K562 (cell line): ENCODE results near the gene SLC16A1. TPM values are rescaled to one million over a fixed set of nuclear protein-coding genes. Genes with fewer than 3 reads are reported as not detected.
A peak's percentile ranks its signal among the peaks of the same experiment; 100 is the strongest.

Experiments
- ATAC-seq: fragments of 200-7000 bp; cut with Tn5 transposase; 3 replicates; pipeline ENCODE4 v1.9.1; 2020; ENCODE audit warnings: moderate library complexity
- BruUV-seq: library from RNA; stranded (reverse); fragments of 400-500 nt; replicated peaks from 2 replicates; lab custom pipeline; 2021; lab: Mats Ljungman, UMichigan
- CTCF ChIA-PET: fragments of 300-600 bp; formaldehyde crosslinking; extraction: SDS; loops from one replicate; lab custom pipeline; 2021; ENCODE audit warnings: low intra/inter-chr PET ratio; lab: Yijun Ruan, JAX
- POLR2A ChIA-PET: fragments of 300-600, 350-650 bp; sonication (Branson Sonifier 250); formaldehyde crosslinking; extraction: SDS; loops from one replicate; lab custom pipeline; 2021; ENCODE audit warnings: antibody characterized with exemption, inconsistent platforms; lab: Yijun Ruan, JAX
- DNase-seq, 4 experiments: peaks; one replicate each; pipeline versions ENCODE4 v3.0.0 to v3.0.0-alpha.2; 2011 to 2018; ENCODE audit warnings: low spot score in 3 of 4, mixed read lengths in 3 of 4; ENCODE audit errors: extremely low read depth in 1 of 4
- FAIRE-seq: peaks from 2 replicates; lab custom pipeline; 2011; peaks lifted over from hg19 to GRCh38; lab: Jason Lieb, UNC
- H2AFZ ChIP-seq: 2 replicates; pipeline ENCODE4 v1.6.0; 2011; ENCODE audit warnings: low read depth, low read length, control low read depth, inconsistent platforms
- H3K27ac ChIP-seq: fragments of 200-600 bp; 3 replicates; pipeline ENCODE4 v1.8.0; 2011; ENCODE audit warnings: low read depth, mild to moderate bottlenecking, control low read depth, inconsistent platforms, low read length, moderate library complexity, mixed read lengths; ENCODE audit errors: extremely low read depth
- H3K27me3 ChIP-seq, 2 experiments: fragments of 300-600 bp in 1 of 2; 2 replicates in 1 of 2; 3 replicates in 1 of 2; pipeline versions ENCODE4 v1.6.0 to v1.8.0; 2011; ENCODE audit warnings: inconsistent platforms in 2 of 2, low read length in 2 of 2, mild to moderate bottlenecking in 1 of 2, mixed read lengths in 1 of 2, moderate library complexity in 1 of 2; ENCODE audit not compliant: control insufficient read depth in 2 of 2, insufficient read depth in 2 of 2
- H3K36me3 ChIP-seq: fragments of 300-600 bp; 3 replicates; pipeline ENCODE4 v1.8.0; 2011; ENCODE audit warnings: mild to moderate bottlenecking, low read length, inconsistent platforms; ENCODE audit not compliant: control insufficient read depth, insufficient read depth
- H3K4me1 ChIP-seq, 2 experiments: fragments of 200-600 bp in 1 of 2; replicated peaks in 1 of 2; 2 replicates in 1 of 2; 3 replicates in 1 of 2; pipeline versions ENCODE4 v1.5.1 to v1.8.0; 2011; ENCODE audit warnings: inconsistent platforms in 2 of 2, low read length in 2 of 2, mild to moderate bottlenecking in 1 of 2, mixed read lengths in 1 of 2, moderate library complexity in 1 of 2; ENCODE audit not compliant: control insufficient read depth in 2 of 2, insufficient read depth in 2 of 2
- H3K4me2 ChIP-seq: 2 replicates; pipeline ENCODE4 v1.6.1; 2011; ENCODE audit warnings: low read length, control low read depth, inconsistent platforms, mixed read lengths; ENCODE audit not compliant: insufficient read depth
- H3K4me3 ChIP-seq: fragments of 200-600 bp; sonication (generic), shearing (Covaris generic); 2 replicates; pipeline ENCODE4 v1.5.1; 2016; ENCODE audit warnings: control low read depth, inconsistent platforms
- H3K79me2 ChIP-seq: fragments of 200-600 bp; 3 replicates; pipeline ENCODE4 v1.8.0; 2011; ENCODE audit warnings: low read length, inconsistent platforms; ENCODE audit not compliant: control insufficient read depth, insufficient read depth
- H3K9ac ChIP-seq, 2 experiments: 2 replicates each; pipeline versions ENCODE4 v1.6.0 to v1.6.1; 2011; ENCODE audit warnings: low read depth in 2 of 2, low read length in 2 of 2, control low read depth in 1 of 2, inconsistent platforms in 1 of 2, mild to moderate bottlenecking in 1 of 2, mixed read lengths in 1 of 2; ENCODE audit not compliant: insufficient read depth in 1 of 2
- H3K9me1 ChIP-seq: one replicate; pipeline ENCODE4 v1.6.0; 2011; ENCODE audit warnings: inconsistent platforms, mild to moderate bottlenecking, low read length, moderate library complexity; ENCODE audit not compliant: control insufficient read depth, insufficient read depth
- H3K9me3 ChIP-seq: replicated peaks from 2 replicates; pipeline ENCODE4 v1.5.1; 2011; ENCODE audit warnings: low read depth, low read length, inconsistent platforms; ENCODE audit not compliant: control insufficient read depth, insufficient read depth
- H4K20me1 ChIP-seq: replicated peaks from 2 replicates; pipeline ENCODE4 v1.6.1; 2011; ENCODE audit warnings: low read length, inconsistent platforms, mixed read lengths; ENCODE audit not compliant: control insufficient read depth, insufficient read depth
- CBFA2T3 ChIP-seq: fragments of 450-650 bp; IDR thresholded peaks from 2 replicates; pipeline ENCODE4 v1.6.1; 2017
- HBP1 ChIP-seq: fragments of 450-650 bp; formaldehyde crosslinking; IDR thresholded peaks from 2 replicates; pipeline ENCODE4 v1.4.0; 2022; ENCODE audit warnings: missing genetic modification characterization
- HIVEP1 ChIP-seq: fragments of 250-450 bp; sonication (Bioruptor Pico); IDR thresholded peaks from 2 replicates; pipeline ENCODE4 v1.4.0; 2020; ENCODE audit warnings: mild to moderate bottlenecking
- PBX2 ChIP-seq, 2 experiments: IDR thresholded peaks in 1 of 2; conservative IDR thresholded peaks in 1 of 2; 2 replicates each; pipeline ENCODE4 v1.6.1; 2016; ENCODE audit warnings: low read depth in 2 of 2, mild to moderate bottlenecking in 1 of 2, missing compliant biosample characterization in 1 of 2, missing genetic modification characterization in 1 of 2, moderate library complexity in 1 of 2
- PYGO2 ChIP-seq: fragments of 450-650 bp; IDR thresholded peaks from 2 replicates; pipeline ENCODE4 v1.6.1; 2016; ENCODE audit warnings: mild to moderate bottlenecking, missing genetic modification characterization, moderate library complexity, missing compliant biosample characterization
- SIRT6 ChIP-seq: IDR thresholded peaks from one replicate; pipeline ENCODE4 v1.6.1; 2012; ENCODE audit warnings: low read depth, mild to moderate bottlenecking, control low read depth, inconsistent platforms, low read length, moderate library complexity
- SRF ChIP-seq, 2 experiments: fragments of 250-450, 450-650 bp in 1 of 2; sonication (Bioruptor Pico) in 1 of 2; sonication (generic) in 1 of 2; formaldehyde crosslinking; IDR thresholded peaks; 2 replicates each; pipeline versions ENCODE4 v1.5.0 to v1.5.1; 2020 to 2022; ENCODE audit warnings: mild to moderate bottlenecking in 1 of 2, missing genetic modification reagents in 1 of 2
- ZNF511 ChIP-seq: sonication (generic); formaldehyde crosslinking; IDR thresholded peaks from 2 replicates; pipeline ENCODE4 v1.8.0; 2022; ENCODE audit warnings: mild to moderate bottlenecking, missing genetic modification reagents
- ZSCAN29 ChIP-seq: fragments of 450-650 bp; IDR thresholded peaks from 2 replicates; pipeline ENCODE4 v1.6.1; 2017
- WGBS: fragments of 100-300 bp; shearing (Covaris generic); methylation state at CpG from one replicate; pipeline ENCODE4 v1.1.6; 2016; ENCODE audit warnings: low coverage, mixed read lengths; ENCODE audit not compliant: insufficient coverage; ENCODE audit errors: missing lambda C conversion rate; 5-methylcytosine and 5-hydroxymethylcytosine counted together
- in situ Hi-C: fragments of 300-500 bp; cut with MboI; formaldehyde crosslinking; loops from 4 replicates; pipeline ENCODE4 v1.15.0; 2018; ENCODE audit warnings: inconsistent platforms, mixed read lengths
- intact Hi-C: fragments of 100-400 bp; cut with micrococcal nuclease; formaldehyde crosslinking; loops from 2 replicates; pipeline ENCODE4 v1.14.2; 2022
- polyA plus RNA-seq, 8 experiments: library from polyadenylated mRNA; depleted of rRNA in 4 of 8; stranded (reverse) in 5 of 8; unstranded in 3 of 8; fragments of >200 nt; fragmentation: Nextera tagmentation in 2 of 8; fragmentation: Illumina TruSeq in 1 of 8; extraction: Ambion mirVana in 2 of 8; extraction: Trizol in 1 of 8; gene quantifications; 2 replicates each; pipeline versions ENCODE4 v1.2.1 to v1.2.3, GENCODE V29; 2011 to 2014; ENCODE audit warnings: inconsistent platforms in 1 of 8, missing spikeins in 1 of 8
- total RNA-seq, 7 experiments: library from RNA; depleted of rRNA in 6 of 7; stranded (reverse); fragments of >200 nt in 6 of 7; fragmentation: Illumina TruSeq in 2 of 7; extraction: Trizol in 2 of 7; gene quantifications; 2 replicates each; pipeline versions ENCODE4 v1.2.1 to v1.2.3, GENCODE V29; 2011 to 2021; ENCODE audit warnings: low replicate concordance in 1 of 7
- TF ChIP-seq, protein P1 (sequence below): conservative IDR thresholded peaks from 2 replicates; pipeline ENCODE4 v1.6.1; 2011; ENCODE audit warnings: low read depth, mild to moderate bottlenecking, low read length; ENCODE audit not compliant: control insufficient read depth

The SLC16A1 gene
- total and polyA plus RNA-seq, 9 of the 15 experiments (the other 6 are each of a cell fraction or from before 2014, with no cell fraction given), result 73.1 to 244 (median 117) TPM

DNA sequence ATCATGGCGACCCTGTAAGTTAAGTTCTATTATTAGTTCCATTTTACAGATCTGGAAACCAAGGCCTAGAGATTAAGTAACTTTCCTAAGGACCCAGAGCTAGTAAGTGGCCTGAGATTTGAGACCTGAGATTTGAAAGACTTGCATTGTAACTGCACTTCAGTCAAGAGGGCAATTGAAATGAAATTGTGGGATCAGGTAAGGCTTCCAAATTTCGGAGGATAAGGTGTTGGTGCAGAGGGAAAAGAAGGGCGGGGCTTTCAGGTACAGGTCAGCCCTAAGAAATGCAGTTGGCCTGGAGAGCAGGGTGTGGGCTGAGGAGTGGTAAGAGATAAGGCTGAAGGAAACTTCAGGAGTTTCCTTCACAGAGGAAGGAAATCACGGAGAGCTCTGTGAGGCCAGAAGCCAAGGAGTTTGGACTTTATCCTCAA lies 51.1 kb downstream of the SLC16A1 start (continued):
- TF ChIP-seq PBX2 (CRISPR knock-in tag; IDR thresholded peaks at IDR 0.05; ENCODE audit: low read depth), result no peak
- no peak for TF ChIP-seq PBX2 (tag; conservative IDR thresholded peaks at IDR 0.05; ENCODE audit: low read depth)

DNA sequence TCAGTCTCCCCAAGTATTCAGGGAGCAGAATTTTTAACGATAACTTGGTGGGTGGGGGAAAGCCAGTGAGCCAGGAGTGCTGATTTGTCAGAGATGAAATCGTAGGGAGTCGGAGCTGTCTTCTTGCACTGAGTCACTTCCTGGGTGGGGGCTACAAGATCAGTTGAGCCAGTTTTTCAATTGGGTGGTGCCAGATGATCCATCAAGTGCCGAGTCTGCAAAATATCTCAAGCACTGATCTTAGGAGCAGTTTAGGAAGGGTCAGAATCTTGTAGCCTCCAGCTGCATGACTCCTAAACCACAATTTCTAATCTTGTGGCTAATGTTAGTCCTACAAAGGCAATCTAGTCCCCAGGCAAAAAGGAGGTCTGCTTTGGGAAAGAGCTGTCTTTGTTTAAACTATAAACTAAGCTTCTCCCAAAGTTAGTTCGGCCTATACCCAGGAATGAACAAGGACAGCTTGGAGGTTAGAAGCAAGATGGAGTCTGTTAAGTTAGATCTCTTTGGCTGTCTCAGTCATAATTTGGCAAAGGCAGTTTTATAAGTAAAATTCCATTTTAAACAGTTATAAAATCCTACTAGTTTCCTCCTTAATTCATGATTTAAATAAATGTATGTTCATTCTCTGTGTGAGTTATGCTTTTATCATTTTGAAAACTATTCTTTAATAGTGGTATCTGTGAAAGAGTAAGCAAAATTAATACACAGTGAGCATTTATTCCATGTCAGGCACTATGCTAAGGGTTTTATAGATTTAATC lies 51.7 kb downstream of the SLC16A1 start:
- H3K36me3 ChIP-seq, result peaks cover 14% of the 10 kb centered on the region; the same call in 2 of the 3 replicates
- H3K9me3 ChIP-seq, result no peaks in the 10 kb centered on the region
- intact Hi-C loops, result loop anchor here (2.0 kb wide), 2 partner anchors 31 to 51 kb away; no protein-coding TSS in a partner anchor
- WGBS, result under 1% methylated on average over 5 of the region's 5 CpGs
- DNase-seq (peak in 2 of 4 experiments; percentile 72 to 93), FAIRE-seq (peak; percentile 95), ATAC-seq (peak; percentile 86)
- H2AFZ ChIP-seq, result no peak overlapping the region
- H3K9me1 ChIP-seq, result no peaks in the 10 kb centered on the region
- in situ Hi-C loops, result no loop called here
- peaks cover 11 to 32% of the 10 kb centered on the region in 2 experiments; a peak in 4 of 5 replicates for H3K4me1 ChIP-seq
- H3K4me3 ChIP-seq, result no peak overlapping the region
- H3K4me2 ChIP-seq, result peak overlapping the region; percentile 27; the same call in 1 of the 2 replicates
- H3K9ac ChIP-seq, result no peak overlapping the region
- POLR2A ChIA-PET, result interaction anchor here (0.8 to 5.0 kb wide), 13 partner anchors 10 to 168 kb away, joined by 3 to 35 read pairs (median 5); partner anchors contain the start of genes LRIG2 and SLC16A1
- no peaks in the 10 kb centered on the region for H4K20me1 ChIP-seq
- BruUV-seq, result no TSS peak
- peak overlapping the region; percentile 62; the same call in 2 of the 3 replicates for H3K27ac ChIP-seq
- CTCF ChIA-PET, result interaction anchor here (1.1 kb wide), 1 partner anchor 24 kb away, joined by 3 read pairs; no protein-coding TSS in a partner anchor
- no peaks in the 10 kb centered on the region for H3K79me2 ChIP-seq
- H3K27me3 ChIP-seq, result no peaks in the 10 kb centered on the region
- TF ChIP-seq CBFA2T3, result peak; percentile 88
- TF ChIP-seq SIRT6, result no peak
- TF ChIP-seq ZSCAN29, result no peak
- TF ChIP-seq HIVEP1 (CRISPR knock-in tag), result no peak
- no peak for TF ChIP-seq PYGO2 (tag)
- TF ChIP-seq HBP1 (CRISPR knock-in tag), result no peak
- TF ChIP-seq ZNF511 (CRISPR knock-in tag), result no peak
- no peak for TF ChIP-seq SRF (CRISPR knock-in tag; IDR thresholded peaks at IDR 0.05)
- TF ChIP-seq, protein P1, sequence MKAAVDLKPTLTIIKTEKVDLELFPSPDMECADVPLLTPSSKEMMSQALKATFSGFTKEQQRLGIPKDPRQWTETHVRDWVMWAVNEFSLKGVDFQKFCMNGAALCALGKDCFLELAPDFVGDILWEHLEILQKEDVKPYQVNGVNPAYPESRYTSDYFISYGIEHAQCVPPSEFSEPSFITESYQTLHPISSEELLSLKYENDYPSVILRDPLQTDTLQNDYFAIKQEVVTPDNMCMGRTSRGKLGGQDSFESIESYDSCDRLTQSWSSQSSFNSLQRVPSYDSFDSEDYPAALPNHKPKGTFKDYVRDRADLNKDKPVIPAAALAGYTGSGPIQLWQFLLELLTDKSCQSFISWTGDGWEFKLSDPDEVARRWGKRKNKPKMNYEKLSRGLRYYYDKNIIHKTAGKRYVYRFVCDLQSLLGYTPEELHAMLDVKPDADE, result 0 out of 2 replicates have a peak, but pooled peaks have one; percentile 33
